Bronchial epithelial cell (primary cell): ENCODE measurements around the gene MSANTD3. TPM values are rescaled to one million over a fixed set of nuclear protein-coding genes. Genes with fewer than 3 reads are reported as not detected.

Experiments used
- DNase-seq: peaks from one replicate; pipeline ENCODE4 v3.0.0-alpha.2; 2010; ENCODE audit warnings: low read depth
- FAIRE-seq: peaks from 2 replicates; lab custom pipeline; 2011; peaks lifted over from hg19 to GRCh38; lab: Jason Lieb, UNC
- H3K27me3 ChIP-seq: 2 replicates; pipeline ENCODE4 v1.5.1; 2011; ENCODE audit warnings: low read length; ENCODE audit not compliant: control insufficient read depth, insufficient read depth
- H3K36me3 ChIP-seq: 2 replicates; pipeline ENCODE4 v1.5.1; 2011; ENCODE audit warnings: low read length; ENCODE audit not compliant: control insufficient read depth, insufficient read depth
- H3K4me3 ChIP-seq: 2 replicates; pipeline ENCODE4 v1.5.1; 2011; ENCODE audit warnings: mild to moderate bottlenecking, low read depth, low read length, control low read depth
- CTCF ChIP-seq: IDR thresholded peaks from 2 replicates; pipeline ENCODE4 v1.5.1; 2011; ENCODE audit warnings: mild to moderate bottlenecking, moderate library complexity, low read length, control low read depth, inconsistent platforms; ENCODE audit not compliant: insufficient read depth, severe bottlenecking
- total RNA-seq: library from RNA; depleted of rRNA; stranded (reverse); fragments of >200 nt; gene quantifications from 2 replicates; pipeline ENCODE4 v1.2.1, GENCODE V29; 2014

MSANTD3 gene
- total RNA-seq, 1 donor from 2014 or later, result 37.1 TPM

GRCh38 chr9:100492952-100493351 is 66.0 kb downstream of the MSANTD3 start:
- no peak for DNase-seq
- no peak overlapping the region for H3K4me3 ChIP-seq
- H3K27me3 ChIP-seq, result no peaks in the 10 kb centered on the region
- TF ChIP-seq CTCF, result no peak
- H3K36me3 ChIP-seq, result no peaks in the 10 kb centered on the region
- FAIRE-seq, result no peak

GRCh38 chr9:100498592-100498991 is 71.6 kb downstream of the MSANTD3 start:
- H3K27me3 ChIP-seq, result no peaks in the 10 kb centered on the region
- no peak overlapping the region for H3K4me3 ChIP-seq
- TF ChIP-seq CTCF, result no peak
- no peaks in the 10 kb centered on the region for H3K36me3 ChIP-seq
- FAIRE-seq (no peak), DNase-seq (peak; percentile 43)

GRCh38 chr9:100499460-100499859 is 72.5 kb downstream of the MSANTD3 start:
- H3K27me3 ChIP-seq, result no peaks in the 10 kb centered on the region
- no peak for TF ChIP-seq CTCF
- FAIRE-seq, result no peak
- H3K36me3 ChIP-seq, result no peaks in the 10 kb centered on the region
- no peak for DNase-seq
- no peak overlapping the region for H3K4me3 ChIP-seq

GRCh38 chr9:100499866-100500265 is 72.9 kb downstream of the MSANTD3 start:
- Histone ChIP-seq H3K36me3 (no peaks in the 10 kb centered on the region), H3K27me3 (no peaks in the 10 kb centered on the region), H3K4me3 (no peak overlapping the region)
- no peak for FAIRE-seq
- no peak for TF ChIP-seq CTCF
- DNase-seq, result no peak

Other genes starting within 250 kb of the MSANTD3 start
- gene TEX10, start 74.2 kb upstream of the MSANTD3 start, total RNA-seq, result 22.9 and 30.0 TPM in 2 replicates
- gene TMEFF1, start 46.0 kb downstream of the MSANTD3 start, total RNA-seq, result 0.13 and 0.26 TPM in 2 replicates
- 0.26 and 0.53 TPM in 2 replicates for gene CAVIN4, start 150.9 kb downstream of the MSANTD3 start, total RNA-seq